HEK293 (cell line): ENCODE results near the gene HMGN2.

Experiments used
- AEBP2 ChIP-seq: fragments of 450-650 bp; formaldehyde crosslinking; IDR thresholded peaks from 2 replicates; pipeline ENCODE4 v1.5.1; 2016; ENCODE audit warnings: missing biosample characterization, missing genetic modification characterization, borderline replicate concordance
- GFI1B ChIP-seq: fragments of 450-650 bp; formaldehyde crosslinking; IDR thresholded peaks from 2 replicates; pipeline ENCODE4 v1.5.1; 2016; ENCODE audit warnings: missing biosample characterization, missing genetic modification characterization
- KLF8 ChIP-seq: fragments of 450-650 bp; formaldehyde crosslinking; IDR thresholded peaks from 2 replicates; pipeline ENCODE4 v1.5.1; 2016; ENCODE audit warnings: missing biosample characterization, missing genetic modification characterization
- OVOL3 ChIP-seq: fragments of 450-650 bp; formaldehyde crosslinking; IDR thresholded peaks from 2 replicates; pipeline ENCODE4 v1.5.1; 2016; ENCODE audit warnings: missing biosample characterization, missing genetic modification characterization
- PRDM1 ChIP-seq: fragments of 450-650 bp; formaldehyde crosslinking; IDR thresholded peaks from 2 replicates; pipeline ENCODE4; 2016; ENCODE audit warnings: missing biosample characterization, missing genetic modification characterization
- SETDB1 ChIP-seq: IDR thresholded peaks from one replicate; pipeline ENCODE4 v1.6.1; 2017; ENCODE audit warnings: mild to moderate bottlenecking, low read length, moderate library complexity, mixed read lengths; ENCODE audit not compliant: insufficient read length
- ZFHX2 ChIP-seq: fragments of 450-650 bp; formaldehyde crosslinking; conservative IDR thresholded peaks from 2 replicates; pipeline ENCODE4 v1.5.1; 2016; ENCODE audit warnings: missing biosample characterization, missing genetic modification characterization
- ZFP3 ChIP-seq: fragments of 450-650 bp; formaldehyde crosslinking; IDR thresholded peaks from 2 replicates; pipeline ENCODE4 v1.5.1; 2016; ENCODE audit warnings: low read depth, missing biosample characterization, missing genetic modification characterization
- ZNF133 ChIP-seq: fragments of 450-650 bp; formaldehyde crosslinking; IDR thresholded peaks from 2 replicates; pipeline ENCODE4 v1.5.1; 2016; ENCODE audit warnings: missing biosample characterization, missing genetic modification characterization
- ZNF155 ChIP-seq: fragments of 450-650 bp; formaldehyde crosslinking; IDR thresholded peaks from 2 replicates; pipeline ENCODE4 v1.5.1; 2016; ENCODE audit warnings: missing biosample characterization, missing genetic modification characterization
- ZNF157 ChIP-seq: fragments of 450-650 bp; formaldehyde crosslinking; IDR thresholded peaks from 2 replicates; pipeline ENCODE4 v1.5.1; 2016; ENCODE audit warnings: missing biosample characterization, missing genetic modification characterization
- ZNF2 ChIP-seq: fragments of 450-650 bp; formaldehyde crosslinking; IDR thresholded peaks from 2 replicates; pipeline ENCODE4 v1.5.1; 2016; ENCODE audit warnings: missing biosample characterization, missing genetic modification characterization
- ZNF24 ChIP-seq: fragments of 450-650 bp; formaldehyde crosslinking; IDR thresholded peaks from 2 replicates; pipeline ENCODE4 v1.5.1; 2016; ENCODE audit warnings: missing biosample characterization, missing genetic modification characterization
- ZNF274 ChIP-seq, 2 experiments: fragments of 200-500 bp in 1 of 2; fragments of 450-650 bp in 1 of 2; sonication (Bioruptor generic) in 1 of 2; formaldehyde crosslinking in 1 of 2; IDR thresholded peaks; 2 replicates each; pipeline versions ENCODE4 v1.5.1 to v1.6.1; 2014 to 2016; ENCODE audit warnings: borderline replicate concordance in 1 of 2, inconsistent platforms in 1 of 2, low read length in 1 of 2, missing biosample characterization in 1 of 2, missing genetic modification characterization in 1 of 2
- ZNF302 ChIP-seq: fragments of 450-650 bp; formaldehyde crosslinking; IDR thresholded peaks from 2 replicates; pipeline ENCODE4 v1.5.1; 2016; ENCODE audit warnings: missing biosample characterization, missing genetic modification characterization, low read depth
- ZNF341 ChIP-seq: fragments of 450-650 bp; formaldehyde crosslinking; IDR thresholded peaks from 2 replicates; pipeline ENCODE4; 2016; ENCODE audit warnings: low read depth, missing biosample characterization, missing genetic modification characterization
- ZNF354C ChIP-seq: fragments of 450-650 bp; formaldehyde crosslinking; IDR thresholded peaks from 2 replicates; pipeline ENCODE4 v1.5.1; 2016; ENCODE audit warnings: missing biosample characterization, missing genetic modification characterization, low read depth, borderline replicate concordance
- ZNF37A ChIP-seq: fragments of 450-650 bp; IDR thresholded peaks from 2 replicates; pipeline ENCODE4 v1.5.1; 2018; ENCODE audit warnings: missing biosample characterization, missing genetic modification characterization
- ZNF391 ChIP-seq: fragments of 450-650 bp; formaldehyde crosslinking; IDR thresholded peaks from 2 replicates; pipeline ENCODE4 v1.5.1; 2016; ENCODE audit warnings: low read depth, missing biosample characterization, missing genetic modification characterization, borderline replicate concordance
- ZNF394 ChIP-seq: fragments of 450-650 bp; formaldehyde crosslinking; IDR thresholded peaks from 2 replicates; pipeline ENCODE4 v1.5.1; 2016; ENCODE audit warnings: missing biosample characterization, missing genetic modification characterization, mild to moderate bottlenecking, moderate library complexity, borderline replicate concordance
- ZNF416 ChIP-seq: fragments of 450-650 bp; formaldehyde crosslinking; IDR thresholded peaks from 2 replicates; pipeline ENCODE4 v1.5.1; 2016; ENCODE audit warnings: missing biosample characterization, missing genetic modification characterization
- ZNF48 ChIP-seq: fragments of 450-650 bp; formaldehyde crosslinking; IDR thresholded peaks from 2 replicates; pipeline ENCODE4 v1.5.1; 2016; ENCODE audit warnings: missing biosample characterization, missing genetic modification characterization
- ZNF488 ChIP-seq: fragments of 450-650 bp; formaldehyde crosslinking; IDR thresholded peaks from 2 replicates; pipeline ENCODE4 v1.5.1; 2016; ENCODE audit warnings: missing biosample characterization, missing genetic modification characterization
- ZNF501 ChIP-seq: fragments of 450-650 bp; formaldehyde crosslinking; IDR thresholded peaks from 2 replicates; pipeline ENCODE4 v1.5.1; 2016; ENCODE audit warnings: missing biosample characterization, missing genetic modification characterization
- ZNF510 ChIP-seq: fragments of 450-650 bp; formaldehyde crosslinking; IDR thresholded peaks from 2 replicates; pipeline ENCODE4 v1.5.1; 2018; ENCODE audit warnings: mild to moderate bottlenecking, missing genetic modification characterization, missing biosample characterization; ENCODE audit not compliant: insufficient replicate concordance
- ZNF521 ChIP-seq: fragments of 450-650 bp; formaldehyde crosslinking; IDR thresholded peaks from 2 replicates; pipeline ENCODE4 v1.5.1; 2017; ENCODE audit warnings: missing biosample characterization, mild to moderate bottlenecking, missing genetic modification characterization
- ZNF544 ChIP-seq: fragments of 450-650 bp; formaldehyde crosslinking; IDR thresholded peaks from 2 replicates; pipeline ENCODE4 v1.5.0; 2017; ENCODE audit warnings: missing biosample characterization, missing genetic modification characterization
- ZNF548 ChIP-seq: fragments of 450-650 bp; formaldehyde crosslinking; IDR thresholded peaks from 2 replicates; pipeline ENCODE4 v1.5.1; 2016; ENCODE audit warnings: missing biosample characterization, missing genetic modification characterization
- ZNF585B ChIP-seq: fragments of 450-650 bp; formaldehyde crosslinking; IDR thresholded peaks from 2 replicates; pipeline ENCODE4 v1.5.1; 2016; ENCODE audit warnings: missing biosample characterization, missing genetic modification characterization
- ZNF658 ChIP-seq: fragments of 450-650 bp; formaldehyde crosslinking; IDR thresholded peaks from 2 replicates; pipeline ENCODE4; 2016; ENCODE audit warnings: missing biosample characterization, missing genetic modification characterization
- ZNF670 ChIP-seq: fragments of 450-650 bp; formaldehyde crosslinking; IDR thresholded peaks from 2 replicates; pipeline ENCODE4 v1.5.1; 2016; ENCODE audit warnings: missing biosample characterization, missing genetic modification characterization, low read depth
- ZNF701 ChIP-seq: fragments of 450-650 bp; formaldehyde crosslinking; IDR thresholded peaks from 2 replicates; pipeline ENCODE4 v1.5.1; 2016; ENCODE audit warnings: missing biosample characterization, missing genetic modification characterization
- ZNF785 ChIP-seq: fragments of 450-650 bp; formaldehyde crosslinking; IDR thresholded peaks from 2 replicates; pipeline ENCODE4 v1.5.1; 2016; ENCODE audit warnings: missing biosample characterization, missing genetic modification characterization
- ZSCAN30 ChIP-seq: fragments of 450-650 bp; IDR thresholded peaks from 2 replicates; pipeline ENCODE4 v1.5.1; 2018; ENCODE audit warnings: missing biosample characterization, mild to moderate bottlenecking, missing genetic modification characterization, moderate library complexity
- TF ChIP-seq, protein P1 (sequence below): fragments of 450-650 bp; formaldehyde crosslinking; IDR thresholded peaks from 2 replicates; pipeline ENCODE4 v1.5.1; 2016; ENCODE audit warnings: missing biosample characterization, missing genetic modification characterization
- TF ChIP-seq, protein P2 (sequence below): fragments of 450-650 bp; formaldehyde crosslinking; IDR thresholded peaks from 2 replicates; pipeline ENCODE4 v1.5.1; 2016; ENCODE audit warnings: missing biosample characterization, missing genetic modification characterization, low read depth

Gene HMGN2

DNA sequence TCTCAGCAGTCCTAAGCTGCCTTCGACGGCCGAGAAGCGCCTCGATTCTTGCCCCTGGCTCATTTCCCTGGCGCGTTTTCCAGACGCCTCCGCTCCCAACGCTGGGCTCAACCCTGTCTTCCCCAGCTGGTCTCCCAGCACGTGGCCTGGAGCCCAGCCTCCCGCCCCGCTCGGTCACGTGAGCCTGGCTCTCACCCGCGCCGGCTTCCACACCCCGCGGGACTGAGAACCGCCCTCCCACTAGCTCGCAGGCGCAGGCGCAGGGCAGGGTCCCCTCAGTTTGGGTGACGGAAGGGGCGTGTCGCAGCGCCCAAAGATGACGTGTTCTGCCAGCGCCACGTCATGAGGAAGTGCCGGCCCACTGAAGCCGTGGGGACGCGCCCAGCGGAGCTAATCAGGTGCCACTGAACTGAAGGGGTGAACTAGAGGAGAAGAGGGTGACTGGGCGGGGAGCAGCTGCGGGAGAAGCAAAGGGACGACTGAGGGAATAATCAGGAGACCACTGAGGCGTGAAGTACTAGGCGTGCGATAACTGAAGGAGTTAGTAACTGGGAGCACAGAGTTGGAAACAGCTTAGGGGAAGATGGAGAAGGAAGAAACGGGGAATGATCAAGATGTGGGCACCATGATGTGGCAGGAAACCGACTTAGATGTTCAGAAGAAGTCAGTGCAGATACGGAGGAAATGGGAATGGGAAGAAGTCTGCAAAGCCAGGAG is 40.1 kb upstream of the HMGN2 start, which contains the start of gene DHDDS (continued):
- TF ChIP-seq ZNF501: peak; percentile 97
- peak; percentile 81; the same call in 1 of the 2 replicates for TF ChIP-seq ZNF785 (tag by site-specific recombination)
- TF ChIP-seq ZNF416 (tag by site-specific recombination): no peak
- TF ChIP-seq ZNF133 (tag by site-specific recombination): no peak
- TF ChIP-seq ZNF24 (tag by site-specific recombination): peak; percentile 79
- TF ChIP-seq ZNF155 (tag by site-specific recombination): no peak
- TF ChIP-seq ZNF394: peak; percentile 97
- TF ChIP-seq SETDB1: peak; percentile 60
- peak; percentile 73; the same call in 1 of the 2 replicates for TF ChIP-seq ZNF2 (tag by site-specific recombination)
- no peak for TF ChIP-seq ZNF302 (tag by site-specific recombination)
- no peak for TF ChIP-seq GFI1B
- no peak for TF ChIP-seq ZNF701
- no peak for TF ChIP-seq ZNF544 (tag by site-specific recombination)
- TF ChIP-seq, protein P1, sequence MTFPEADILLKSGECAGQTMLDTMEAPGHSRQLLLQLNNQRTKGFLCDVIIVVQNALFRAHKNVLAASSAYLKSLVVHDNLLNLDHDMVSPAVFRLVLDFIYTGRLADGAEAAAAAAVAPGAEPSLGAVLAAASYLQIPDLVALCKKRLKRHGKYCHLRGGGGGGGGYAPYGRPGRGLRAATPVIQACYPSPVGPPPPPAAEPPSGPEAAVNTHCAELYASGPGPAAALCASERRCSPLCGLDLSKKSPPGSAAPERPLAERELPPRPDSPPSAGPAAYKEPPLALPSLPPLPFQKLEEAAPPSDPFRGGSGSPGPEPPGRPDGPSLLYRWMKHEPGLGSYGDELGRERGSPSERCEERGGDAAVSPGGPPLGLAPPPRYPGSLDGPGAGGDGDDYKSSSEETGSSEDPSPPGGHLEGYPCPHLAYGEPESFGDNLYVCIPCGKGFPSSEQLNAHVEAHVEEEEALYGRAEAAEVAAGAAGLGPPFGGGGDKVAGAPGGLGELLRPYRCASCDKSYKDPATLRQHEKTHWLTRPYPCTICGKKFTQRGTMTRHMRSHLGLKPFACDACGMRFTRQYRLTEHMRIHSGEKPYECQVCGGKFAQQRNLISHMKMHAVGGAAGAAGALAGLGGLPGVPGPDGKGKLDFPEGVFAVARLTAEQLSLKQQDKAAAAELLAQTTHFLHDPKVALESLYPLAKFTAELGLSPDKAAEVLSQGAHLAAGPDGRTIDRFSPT (tag by site-specific recombination): peak; percentile 77; the same call in 1 of the 2 replicates
- no peak for TF ChIP-seq OVOL3
- TF ChIP-seq ZSCAN30: peak; percentile 56; the same call in 1 of the 2 replicates
- TF ChIP-seq ZNF521 (tag by site-specific recombination): no peak
- no peak for TF ChIP-seq ZNF658 (tag by site-specific recombination)
- no peak for TF ChIP-seq ZNF274 (IDR thresholded peaks at IDR 0.05; ENCODE audit: low read length)
- TF ChIP-seq ZNF274 (tag by site-specific recombination; IDR thresholded peaks at IDR 0.05; ENCODE audit: borderline replicate concordance): no peak
- TF ChIP-seq ZNF341: peak; percentile 86
- no peak for TF ChIP-seq ZNF585B
- no peak for TF ChIP-seq ZFP3 (tag by site-specific recombination)
- TF ChIP-seq ZNF37A (tag by site-specific recombination): no peak
- TF ChIP-seq ZNF548 (tag by site-specific recombination): no peak
- TF ChIP-seq, protein P2, sequence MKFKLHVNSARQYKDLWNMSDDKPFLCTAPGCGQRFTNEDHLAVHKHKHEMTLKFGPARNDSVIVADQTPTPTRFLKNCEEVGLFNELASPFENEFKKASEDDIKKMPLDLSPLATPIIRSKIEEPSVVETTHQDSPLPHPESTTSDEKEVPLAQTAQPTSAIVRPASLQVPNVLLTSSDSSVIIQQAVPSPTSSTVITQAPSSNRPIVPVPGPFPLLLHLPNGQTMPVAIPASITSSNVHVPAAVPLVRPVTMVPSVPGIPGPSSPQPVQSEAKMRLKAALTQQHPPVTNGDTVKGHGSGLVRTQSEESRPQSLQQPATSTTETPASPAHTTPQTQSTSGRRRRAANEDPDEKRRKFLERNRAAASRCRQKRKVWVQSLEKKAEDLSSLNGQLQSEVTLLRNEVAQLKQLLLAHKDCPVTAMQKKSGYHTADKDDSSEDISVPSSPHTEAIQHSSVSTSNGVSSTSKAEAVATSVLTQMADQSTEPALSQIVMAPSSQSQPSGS (tag by site-specific recombination): peak; percentile 98
- TF ChIP-seq ZNF48: no peak
- peak; percentile 88 for TF ChIP-seq ZFHX2 (tag by site-specific recombination)
- TF ChIP-seq ZNF391 (tag by site-specific recombination): no peak; the same call in none of the 2 replicates
- TF ChIP-seq ZNF488 (tag by site-specific recombination): no peak
- no peak for TF ChIP-seq AEBP2 (tag by site-specific recombination)
- no peak for TF ChIP-seq ZNF510 (tag by site-specific recombination)
- no peak for TF ChIP-seq PRDM1
- no peak for TF ChIP-seq ZNF354C
- TF ChIP-seq KLF8: peak; percentile 99
- no peak for TF ChIP-seq ZNF670 (tag by site-specific recombination)
- TF ChIP-seq ZNF157 (tag by site-specific recombination): no peak
